Activated CD4-positive, alpha-beta T cell treated with anti-CD3 and anti-CD28 coated beads for 1 hour (primary cell): ENCODE results near the gene TRIM3.

Experiments used
- DNase-seq: peaks from one replicate; pipeline ENCODE4 v3.0.0-alpha.2; 2020

The TRIM3 gene

DNA sequence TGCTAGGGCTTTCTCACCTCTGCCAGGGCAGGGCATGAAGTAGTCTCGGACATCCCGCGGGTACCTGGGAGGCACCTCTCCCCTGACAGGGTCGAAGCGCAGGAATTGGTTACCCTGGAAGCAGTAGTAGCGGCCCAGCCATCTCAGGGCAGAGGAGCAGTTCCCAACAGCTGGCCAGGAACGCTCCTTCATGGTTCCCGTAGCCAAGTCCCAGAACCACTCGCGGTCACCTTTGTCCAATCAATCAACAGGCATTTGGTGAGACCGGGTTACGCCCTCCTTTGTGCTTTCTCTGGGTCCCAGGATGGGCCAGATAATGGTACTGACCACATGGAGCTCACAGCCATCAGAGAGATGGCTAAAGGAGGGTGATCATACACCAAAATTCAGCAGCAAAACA is 36.3 kb downstream of the TRIM3 start:
- DNase-seq: no peak

DNA sequence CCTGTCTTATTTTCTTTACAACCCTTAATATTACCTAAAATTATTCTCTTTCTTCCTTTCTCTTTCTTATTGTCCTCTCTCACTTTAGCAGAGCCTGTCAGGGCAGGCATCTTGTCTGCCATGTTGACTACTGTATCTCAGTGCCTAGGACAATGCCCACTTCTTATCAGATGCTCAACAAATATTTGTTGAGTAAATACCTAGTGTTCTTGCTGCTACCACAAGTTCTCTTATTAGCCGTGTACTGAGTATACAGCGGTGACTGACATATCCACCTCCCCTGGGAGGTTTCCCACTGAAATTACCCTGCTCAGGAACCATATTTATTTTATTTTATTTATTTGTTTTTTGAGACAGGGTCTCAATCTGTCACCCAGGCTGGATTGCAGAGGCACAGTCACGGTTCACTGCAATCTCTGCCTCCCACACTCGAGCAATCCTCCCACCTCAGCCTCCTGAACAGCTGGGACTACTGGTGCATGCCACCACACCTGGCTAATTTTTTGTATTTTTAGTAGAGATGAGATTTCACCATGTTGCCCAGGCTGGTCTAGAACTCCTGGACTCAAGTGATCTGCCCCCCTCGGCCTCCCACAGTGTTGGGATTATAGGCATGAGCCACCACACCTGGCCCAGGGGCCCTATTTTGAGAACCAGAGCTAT is 39.6 kb downstream of the TRIM3 start:
- DNase-seq: no peak

DNA sequence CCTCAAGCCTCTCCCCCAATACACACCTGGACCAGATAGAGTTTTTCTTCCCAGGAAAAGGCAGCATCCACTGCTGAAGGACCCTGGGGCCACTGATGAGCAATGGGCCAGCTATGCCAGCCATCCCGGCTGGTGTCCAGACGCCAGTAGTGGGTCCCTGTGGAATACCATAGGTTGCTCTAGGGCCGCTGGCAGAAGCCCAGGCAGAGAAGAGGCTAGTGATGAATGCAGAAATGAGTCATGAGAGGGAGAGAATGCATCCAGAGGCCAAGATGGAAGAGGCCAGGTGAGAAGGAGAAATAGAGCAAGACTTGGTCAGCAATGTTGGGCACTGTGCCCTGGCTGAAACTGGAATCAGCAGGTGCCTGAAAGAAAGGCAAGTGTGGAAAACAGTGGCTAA is 41.9 kb downstream of the TRIM3 start:
- no peak for DNase-seq

DNA sequence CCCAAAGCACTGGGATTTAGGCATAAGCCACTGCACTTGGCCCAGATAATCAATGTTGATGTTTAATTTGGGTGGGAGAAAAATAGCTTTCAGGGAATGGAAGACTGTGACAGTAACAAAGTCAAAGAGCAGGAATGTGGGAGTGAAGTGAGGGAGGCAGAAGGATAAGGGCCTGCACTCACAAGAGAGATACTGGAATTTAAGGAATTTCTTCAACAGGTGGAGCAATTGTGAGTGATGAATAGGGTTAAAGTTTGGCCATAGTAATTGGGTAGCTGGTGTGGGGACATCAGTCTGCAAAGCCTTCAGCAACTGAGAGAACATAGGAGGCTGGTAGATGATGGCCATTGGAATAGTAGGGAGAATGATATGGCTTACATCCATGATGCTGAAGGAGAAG is 46.2 kb downstream of the TRIM3 start:
- no peak for DNase-seq

DNA sequence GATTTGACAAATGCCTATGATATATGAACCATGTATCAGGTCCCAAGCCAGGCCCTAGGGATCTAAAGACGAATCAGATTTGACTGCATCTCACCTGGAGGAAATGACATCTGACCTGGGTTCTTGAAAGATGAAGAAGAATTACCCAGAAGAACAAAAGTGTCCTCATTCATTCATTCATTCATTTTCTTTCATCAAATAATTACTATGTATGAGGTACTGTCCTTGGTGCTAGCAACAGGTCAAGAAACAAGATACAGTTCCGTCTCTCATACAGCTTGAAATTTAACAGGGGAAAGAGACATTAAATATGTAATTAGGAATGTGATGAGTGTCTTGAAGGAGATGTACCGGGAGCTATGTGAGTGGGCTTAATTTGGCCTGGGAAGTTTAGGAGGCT is 53.1 kb downstream of the TRIM3 start:
- DNase-seq: no peak

DNA sequence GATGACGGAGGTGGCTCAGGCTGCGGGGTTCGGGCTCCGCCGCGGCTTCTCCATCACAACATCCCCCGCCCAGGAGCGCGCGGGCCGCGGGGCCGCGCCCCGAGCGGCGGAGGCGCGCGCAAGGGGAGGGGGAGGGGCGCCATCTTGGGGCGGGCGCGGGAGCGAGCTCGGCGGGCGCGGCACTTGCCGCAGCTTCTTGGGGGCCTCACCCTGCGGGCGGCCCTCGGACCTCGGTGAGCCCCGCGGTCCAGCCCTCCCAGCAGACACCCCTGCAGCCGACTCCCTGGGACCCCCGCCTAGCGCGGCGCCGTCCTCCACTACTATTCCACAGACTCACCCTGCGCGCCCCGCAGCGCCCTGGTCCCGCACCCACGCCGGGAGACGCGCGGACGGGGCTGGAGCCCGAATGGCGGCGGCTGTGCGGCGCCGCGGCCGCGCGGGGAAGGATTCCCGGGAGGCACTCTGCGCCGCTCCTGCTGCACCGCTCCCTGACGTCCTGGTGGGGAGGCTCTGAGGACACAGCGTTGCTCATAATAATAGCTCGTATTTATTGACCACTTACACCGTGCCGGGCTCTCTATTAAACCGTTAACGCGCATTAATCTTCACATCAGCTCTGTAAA is 54.6 kb downstream of the TRIM3 start, which contains the start of gene APBB1:
TSS of gene APBB1 (minus strand) at position 86 of the 623 bp plus-strand sequence. CDS start 7,747 bp downstream, outside the sequence.
- DNase-seq: peak; percentile 64

DNA sequence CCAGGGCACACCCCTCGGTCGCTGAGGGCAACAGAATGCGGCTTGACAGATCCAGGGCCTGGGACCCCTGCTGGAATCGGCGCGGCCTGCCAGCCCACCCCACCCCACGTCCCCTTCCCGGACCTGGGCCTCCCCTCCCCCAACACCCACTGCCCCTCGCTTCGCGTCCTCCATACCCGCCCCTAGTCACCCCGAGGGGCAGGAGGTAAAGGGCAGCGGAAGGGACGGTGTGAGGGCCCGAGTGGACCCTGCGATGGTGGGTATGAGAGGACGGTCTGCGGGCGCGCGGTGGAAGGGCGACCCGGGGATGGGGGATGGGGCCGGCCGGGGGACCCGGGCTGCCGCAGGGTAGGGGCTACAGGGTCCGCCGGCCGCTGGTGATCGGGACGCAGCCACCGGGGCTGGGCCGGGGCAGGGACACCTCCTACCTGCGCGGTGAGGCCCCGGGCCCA is 55.2 kb downstream of the TRIM3 start:
- DNase-seq: no peak

DNA sequence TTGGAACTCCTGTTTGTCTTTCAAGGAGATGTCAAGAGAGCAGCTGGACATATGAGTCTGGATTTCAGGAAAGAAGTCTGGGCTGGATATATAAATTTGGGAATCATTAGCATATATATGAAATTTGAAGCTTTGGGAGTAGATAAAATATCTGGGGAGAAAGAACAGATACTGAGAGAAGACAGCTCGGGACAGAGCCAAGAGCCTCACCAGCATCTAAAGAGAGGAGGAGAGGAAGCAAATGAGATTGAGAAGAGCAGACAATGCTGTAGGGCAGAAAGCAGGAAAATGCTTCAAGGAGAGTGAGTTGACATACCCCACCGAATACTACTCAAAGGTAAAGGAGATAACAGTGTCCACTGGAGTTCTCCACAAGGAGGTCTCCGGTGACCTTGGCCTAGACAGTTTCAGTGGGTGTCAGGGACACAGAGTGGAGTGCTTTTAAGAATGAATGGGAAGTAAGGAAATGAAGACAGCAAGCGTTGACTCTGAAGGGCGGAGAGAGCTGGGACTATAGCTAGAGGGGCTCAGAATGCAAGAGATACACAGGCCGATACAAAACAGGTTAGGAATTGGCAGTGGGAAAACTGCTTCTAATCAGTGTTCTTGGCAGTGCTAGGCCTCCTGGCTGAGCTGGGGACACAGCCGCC is 55.7 kb downstream of the TRIM3 start:
- no peak for DNase-seq

DNA sequence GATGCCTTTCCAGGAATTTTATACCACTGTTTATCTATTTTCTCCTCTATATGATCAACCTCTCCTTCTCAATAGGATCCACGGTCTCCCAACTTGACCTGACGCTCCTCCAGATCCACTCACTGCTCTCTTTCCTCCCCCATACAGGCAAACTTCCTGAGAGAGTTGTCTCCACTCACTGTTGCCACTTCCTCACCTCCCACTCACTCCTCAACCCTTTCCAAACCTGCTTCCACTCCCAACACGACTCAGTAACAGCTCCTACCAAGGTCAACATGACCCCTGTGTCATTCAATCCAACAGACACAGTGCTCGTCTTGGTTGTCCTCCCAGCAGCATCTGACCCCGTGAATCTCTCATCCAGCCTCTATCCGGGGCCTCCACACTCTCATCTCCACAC is 57.9 kb downstream of the TRIM3 start:
- no peak for DNase-seq

DNA sequence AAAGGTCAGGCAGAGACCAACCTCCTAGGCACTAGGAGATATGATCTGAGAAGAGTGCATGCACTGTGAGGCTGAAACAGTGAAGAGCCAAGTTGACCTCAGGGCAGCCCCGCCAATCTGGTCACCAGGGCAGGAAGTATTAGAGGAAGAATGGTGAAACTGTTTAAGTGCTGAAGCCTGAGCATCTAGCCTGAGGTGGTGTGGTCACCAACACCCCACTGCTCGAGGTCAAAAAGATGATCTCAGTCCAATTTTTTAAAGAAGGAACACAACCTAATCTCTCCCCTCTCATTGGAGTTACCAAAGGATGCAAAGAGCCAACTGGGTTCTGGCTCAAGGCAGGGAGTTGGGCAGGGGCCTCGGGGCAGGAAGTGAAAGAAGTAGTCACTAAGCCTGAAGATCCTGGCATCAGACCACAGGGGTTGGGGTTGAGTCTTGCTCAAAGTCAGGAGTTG is 58.8 kb downstream of the TRIM3 start:
- DNase-seq: no peak

DNA sequence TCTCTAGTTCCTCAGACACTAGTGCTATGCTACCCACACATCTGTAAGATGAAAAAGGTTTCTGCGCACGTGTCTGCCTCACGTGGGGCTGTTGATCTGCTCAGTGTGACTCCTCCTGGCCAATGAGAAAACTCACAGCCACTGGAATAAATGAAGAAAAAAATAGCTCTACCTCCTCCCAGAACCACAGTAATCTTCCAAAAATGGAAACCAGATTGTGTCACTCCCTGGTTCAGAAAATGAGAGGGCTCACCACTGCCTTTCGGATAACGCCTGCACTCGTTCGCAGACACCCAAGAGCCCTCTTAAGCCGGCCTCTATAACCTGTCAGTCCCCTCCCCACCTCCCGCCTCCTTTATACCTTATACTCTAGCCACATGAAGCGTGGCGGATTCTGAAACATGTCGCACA is 59.9 kb downstream of the TRIM3 start:
- DNase-seq: peak; percentile 56

DNA sequence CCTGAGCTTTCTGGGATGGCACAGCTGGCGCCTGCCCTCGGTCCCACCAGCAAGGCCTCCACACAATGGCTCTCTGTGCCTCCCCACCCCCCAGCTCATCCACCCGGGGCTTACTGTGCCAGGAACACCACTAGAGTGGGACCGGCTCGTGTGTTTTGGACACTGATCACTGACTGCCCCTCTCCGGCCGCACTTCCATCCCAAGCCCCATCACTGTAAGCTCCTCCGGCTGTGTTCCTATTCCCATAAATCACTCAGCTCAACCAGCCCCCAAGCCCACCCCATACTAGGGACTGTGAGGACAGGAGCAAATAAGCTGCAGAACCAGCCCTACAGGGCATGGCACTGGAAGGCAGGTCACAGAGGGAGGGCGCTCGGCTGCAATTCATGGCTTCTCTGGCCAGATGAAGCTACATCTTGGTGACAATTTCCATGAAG is 62.1 kb downstream of the TRIM3 start:
- DNase-seq: no peak

DNA sequence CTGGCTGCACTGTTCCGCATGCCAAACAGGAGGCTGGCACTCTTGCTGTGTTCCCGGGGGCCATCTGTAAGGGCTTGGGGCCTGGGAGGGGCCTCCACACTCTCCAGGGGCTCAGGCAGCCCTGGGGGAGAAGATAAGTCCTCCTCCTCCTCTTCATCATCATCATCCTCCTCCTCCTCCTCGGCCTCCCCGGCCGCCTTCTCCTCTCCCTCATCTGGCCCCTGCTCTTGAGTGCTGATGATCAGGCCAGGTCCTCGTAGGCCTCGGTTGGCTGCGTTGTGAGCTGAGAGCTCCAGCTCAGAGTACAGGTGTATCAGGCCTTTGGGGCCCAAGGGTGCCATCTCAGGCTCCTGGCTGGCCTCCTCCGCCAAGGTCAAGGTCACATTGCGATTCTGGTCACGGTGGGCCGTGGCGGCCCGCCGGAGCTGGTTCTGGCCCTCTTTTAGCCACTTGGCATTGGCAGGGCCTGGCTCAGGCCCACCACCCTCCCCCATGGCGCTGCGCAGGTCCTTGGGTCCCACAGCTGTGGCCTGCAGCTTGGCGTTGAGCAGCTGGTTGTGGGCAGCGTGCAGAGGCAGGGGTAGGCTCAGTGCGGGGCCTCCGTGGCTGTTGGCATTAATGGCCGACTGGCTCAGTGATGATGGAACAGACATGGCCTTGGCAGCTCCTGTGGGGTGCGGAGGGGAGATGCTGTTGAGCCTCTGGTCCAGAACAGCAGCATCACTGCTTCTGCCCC is 62.9 kb downstream of the TRIM3 start:
- DNase-seq: no peak

DNA sequence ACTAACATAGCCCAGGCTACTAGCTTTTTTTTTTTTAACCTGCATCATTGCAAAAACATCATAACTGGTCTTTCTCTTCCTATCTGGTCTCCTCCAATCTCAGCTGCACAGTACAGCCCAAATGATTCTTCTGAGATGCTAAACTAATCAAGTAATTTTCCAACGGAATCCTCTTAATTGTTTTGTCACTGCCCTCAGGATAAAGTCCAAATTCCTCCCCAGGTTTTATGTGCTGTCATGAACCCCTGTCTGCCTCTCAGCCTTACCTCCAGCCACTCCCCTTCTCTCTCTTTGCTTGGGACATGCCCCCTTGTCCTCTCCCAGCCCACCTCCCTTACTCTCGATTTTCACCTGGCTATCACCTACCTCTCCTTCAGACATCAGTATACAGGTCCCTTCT is 67.4 kb downstream of the TRIM3 start:
- no peak for DNase-seq

DNA sequence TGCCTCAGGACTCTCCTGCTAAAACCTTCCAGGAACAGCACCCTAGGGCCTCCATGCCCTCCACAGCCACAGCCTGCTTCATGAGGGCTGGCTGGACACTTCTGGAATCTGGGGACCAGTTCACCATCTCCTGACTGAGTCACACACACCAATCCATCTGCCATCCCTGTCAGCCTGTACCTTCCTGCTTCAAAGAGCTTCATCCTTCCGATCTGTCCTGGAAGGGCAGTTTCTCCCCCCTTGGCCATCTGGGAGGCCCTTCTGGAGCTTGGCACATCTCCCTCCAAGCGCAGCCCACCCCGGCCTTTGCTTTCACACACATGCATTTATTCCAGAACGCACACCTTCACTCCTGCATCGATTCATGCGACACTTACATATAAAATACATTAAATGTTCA is 67.9 kb downstream of the TRIM3 start:
- no peak for DNase-seq

DNA sequence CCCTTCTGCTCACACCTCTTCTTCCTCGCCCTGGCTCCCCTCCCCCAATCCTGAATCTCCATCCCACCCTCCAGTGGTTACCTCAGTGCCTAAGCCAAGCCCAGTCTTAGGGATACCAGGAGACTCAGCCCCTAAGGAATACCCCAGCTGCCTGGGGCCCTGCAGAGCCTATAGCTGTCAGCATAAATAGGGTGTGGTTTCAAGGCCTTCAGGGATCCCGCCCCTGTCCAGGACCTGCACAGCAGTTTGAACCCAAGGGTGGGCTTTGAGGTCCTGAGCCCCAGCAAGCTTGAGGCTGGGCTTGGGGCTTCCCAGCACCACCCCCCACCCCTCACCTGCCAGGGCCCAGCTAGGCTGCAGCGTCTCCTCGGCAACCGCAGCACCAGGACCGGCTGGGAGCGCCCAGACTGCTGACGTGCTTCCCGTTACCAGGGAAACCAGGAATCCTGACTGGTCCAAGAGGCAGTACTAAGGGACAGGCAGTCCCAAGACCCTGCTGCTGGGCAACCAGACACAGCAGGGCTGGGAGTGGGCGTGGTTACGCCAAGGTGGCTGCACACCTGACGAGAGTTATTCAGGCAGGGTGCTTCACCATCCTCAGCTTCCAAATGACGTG is 68.6 kb downstream of the TRIM3 start:
- DNase-seq: no peak

DNA sequence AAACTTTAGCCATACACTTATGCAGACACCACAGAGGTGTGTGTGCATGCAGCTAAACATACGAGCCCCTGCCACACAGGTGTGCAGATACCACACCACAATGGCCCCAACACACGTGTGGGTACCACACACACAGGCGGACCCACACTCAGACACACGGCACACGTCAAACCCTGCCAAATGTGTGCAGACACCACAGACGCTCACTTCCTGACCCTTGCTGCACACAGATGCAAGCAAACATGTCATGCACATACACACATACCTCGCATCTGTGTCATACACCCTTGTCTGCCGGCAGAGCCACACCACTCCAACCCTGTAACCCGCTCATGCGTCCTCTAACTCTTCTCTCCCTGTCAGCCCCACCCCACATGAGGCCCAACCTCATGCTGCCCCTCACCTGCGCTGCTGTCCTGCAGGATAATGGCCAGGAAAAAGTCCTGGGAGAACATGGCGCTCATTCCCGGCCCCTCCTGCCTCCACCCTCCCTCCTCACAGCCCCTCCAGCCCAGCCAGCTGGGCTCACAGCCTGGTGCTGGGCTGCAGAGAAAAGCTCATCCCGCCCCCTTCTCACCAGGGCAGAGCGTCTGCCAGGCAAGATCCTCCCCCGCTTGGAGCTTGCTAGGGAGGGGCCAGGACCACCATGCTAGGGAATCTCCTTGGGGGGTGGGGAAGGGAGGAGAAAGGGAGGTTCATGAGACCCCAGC is 69.2 kb downstream of the TRIM3 start:
- no peak for DNase-seq

DNA sequence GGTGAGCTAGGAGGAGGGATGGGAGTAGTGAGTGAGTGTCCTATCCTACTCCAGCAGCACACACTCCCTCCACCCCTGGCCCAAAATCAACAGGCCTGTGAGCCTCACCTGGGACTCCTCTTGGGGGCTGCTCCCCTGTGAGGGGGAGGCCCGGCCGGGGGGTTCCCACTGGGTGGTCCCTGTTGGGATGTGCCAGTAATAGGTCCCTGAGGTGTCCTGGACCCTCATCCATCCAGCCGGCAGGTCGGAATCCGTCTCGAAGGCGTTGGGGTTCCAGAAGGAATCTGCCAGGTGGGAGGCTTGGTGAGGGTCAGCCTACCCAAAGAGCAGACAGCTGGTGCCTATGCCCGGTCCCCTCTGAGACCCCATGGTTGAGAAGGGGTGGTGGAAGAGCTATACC is 70.2 kb downstream of the TRIM3 start:
- no peak for DNase-seq

DNA sequence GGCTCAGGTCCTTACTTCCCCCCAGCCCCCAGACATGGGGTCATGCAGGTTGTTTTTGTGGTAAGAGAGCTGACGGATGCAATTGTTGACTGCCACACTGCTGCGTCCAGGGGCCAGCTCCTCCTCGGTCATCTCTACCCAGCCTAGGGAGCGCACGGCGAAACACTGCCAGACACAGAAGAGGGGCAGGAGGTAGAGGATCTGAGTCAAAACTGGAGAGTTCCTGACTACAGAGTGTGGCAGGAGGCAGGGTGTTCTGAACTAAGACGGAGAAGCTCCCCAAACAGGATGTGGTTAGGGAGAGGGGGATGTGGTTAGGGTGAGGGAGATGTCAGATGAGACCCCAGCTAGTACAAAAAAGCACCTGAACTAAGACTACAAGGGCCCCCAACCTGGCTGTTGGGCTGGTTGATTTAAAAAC is 71.2 kb downstream of the TRIM3 start:
- DNase-seq: peak; percentile 43

DNA sequence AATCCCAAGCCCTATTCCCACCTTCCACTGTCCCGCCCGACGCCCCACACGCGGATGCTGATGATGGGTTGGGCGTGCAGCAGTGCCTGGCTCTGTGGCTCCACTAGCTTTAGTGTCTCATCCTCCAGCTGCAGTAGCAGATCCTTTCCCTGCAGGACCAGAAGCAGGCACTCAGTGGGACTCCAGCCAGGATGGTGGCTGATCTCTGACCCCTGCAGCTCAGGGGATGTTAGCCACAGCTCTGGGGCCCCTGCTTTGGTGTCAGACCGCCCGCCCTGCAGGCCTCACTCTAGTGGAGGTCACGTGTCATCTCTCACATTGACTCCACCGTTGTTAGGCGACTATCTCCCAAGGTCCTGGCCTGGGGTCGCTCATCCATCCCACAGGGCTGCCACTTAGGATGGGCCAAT is 71.7 kb downstream of the TRIM3 start:
- DNase-seq: no peak

DNA sequence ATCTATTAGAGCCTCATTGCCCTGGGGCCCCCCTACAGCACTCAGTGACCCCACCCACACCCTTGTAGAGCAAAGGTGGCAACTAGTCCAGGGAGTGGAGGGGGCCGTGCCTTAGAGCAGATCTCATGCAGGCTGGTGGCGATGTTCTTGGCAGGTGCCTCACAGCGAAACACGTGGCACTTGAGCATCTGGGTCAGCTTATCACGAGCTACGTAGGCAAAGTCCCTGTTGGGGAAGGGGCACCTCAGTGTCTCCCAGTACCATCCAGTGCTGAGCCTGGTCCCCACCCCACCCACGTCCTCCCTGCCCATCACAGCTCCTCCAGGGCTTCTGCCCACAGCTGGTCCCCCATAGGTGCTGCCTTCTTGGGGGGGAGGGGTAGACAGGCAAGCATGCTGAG is 72.3 kb downstream of the TRIM3 start:
- DNase-seq: no peak
